GM18870 (cell line): ENCODE measurements around the gene RPS14.

Source experiments
- ATAC-seq: cut with Tn5 transposase; IDR thresholded peaks from one replicate; pipeline ENCODE4 v1.9.1; 2021; ENCODE audit warnings: moderate library complexity; ENCODE audit not compliant: unreplicated experiment

RPS14 gene

DNA sequence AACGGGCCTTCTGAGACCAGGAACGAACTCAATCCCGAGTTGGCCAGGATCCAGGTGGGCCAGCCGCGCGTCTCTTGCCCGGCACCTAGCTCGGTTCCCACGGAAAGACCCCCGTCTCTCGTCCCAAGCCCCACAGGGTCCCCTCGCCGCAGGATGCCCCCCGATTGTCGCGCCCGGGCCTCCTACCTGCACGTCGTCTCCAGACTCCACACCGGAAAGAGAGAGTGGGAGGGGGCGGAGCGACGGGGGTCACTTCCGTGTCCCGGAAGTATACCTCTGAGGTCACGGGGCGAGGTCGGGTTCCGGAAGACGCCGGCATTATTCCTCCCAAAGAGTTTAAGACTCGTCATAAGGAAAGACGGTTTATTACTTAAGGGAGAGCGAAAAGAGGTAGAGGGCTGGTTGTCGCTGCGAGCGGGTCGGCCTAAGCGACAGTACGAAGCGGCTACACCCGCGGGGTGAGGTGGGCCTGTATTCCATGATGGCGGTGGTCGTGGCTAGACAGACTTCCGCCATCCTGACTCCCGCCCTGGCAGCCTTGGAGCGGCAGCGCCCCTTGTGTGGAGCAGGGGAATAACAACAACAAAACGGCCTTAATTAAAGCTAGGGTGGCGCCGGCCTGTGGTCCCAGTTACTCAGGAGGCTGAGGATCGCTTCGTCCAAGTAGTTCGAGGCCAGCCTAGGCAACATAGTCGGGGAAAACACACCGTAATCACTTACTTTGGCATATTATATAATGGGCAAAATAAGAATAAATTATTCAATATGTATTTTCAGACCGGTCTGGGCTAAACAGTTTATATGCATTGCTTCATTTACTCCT is at the start of gene RPS14:
RPS14 (minus strand) TSS at position 223 of the 823 bp plus-strand sequence. CDS start 2,006 bp downstream, outside the sequence.
- peak; percentile 91 for ATAC-seq

DNA sequence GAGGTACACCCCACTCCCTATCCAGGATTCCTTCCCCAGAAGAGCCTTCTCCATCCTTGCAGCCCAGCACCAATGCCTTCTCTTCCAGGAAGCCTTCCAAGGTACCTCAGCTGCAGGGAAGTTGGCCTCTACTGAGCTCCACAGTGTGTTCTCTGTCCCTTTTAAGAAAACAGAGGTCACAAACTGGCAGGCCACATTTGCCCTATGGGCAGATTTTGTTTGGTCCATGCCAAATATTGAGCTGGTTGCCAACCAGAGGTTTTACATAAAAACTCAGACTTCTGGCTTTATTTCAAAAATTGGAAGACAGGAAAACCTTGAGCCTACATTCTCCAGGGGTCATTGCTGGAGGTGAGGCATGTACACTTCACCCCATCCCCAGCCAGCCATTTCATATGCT is 49.4 kb upstream of the RPS14 start:
- ATAC-seq, result no peak

DNA sequence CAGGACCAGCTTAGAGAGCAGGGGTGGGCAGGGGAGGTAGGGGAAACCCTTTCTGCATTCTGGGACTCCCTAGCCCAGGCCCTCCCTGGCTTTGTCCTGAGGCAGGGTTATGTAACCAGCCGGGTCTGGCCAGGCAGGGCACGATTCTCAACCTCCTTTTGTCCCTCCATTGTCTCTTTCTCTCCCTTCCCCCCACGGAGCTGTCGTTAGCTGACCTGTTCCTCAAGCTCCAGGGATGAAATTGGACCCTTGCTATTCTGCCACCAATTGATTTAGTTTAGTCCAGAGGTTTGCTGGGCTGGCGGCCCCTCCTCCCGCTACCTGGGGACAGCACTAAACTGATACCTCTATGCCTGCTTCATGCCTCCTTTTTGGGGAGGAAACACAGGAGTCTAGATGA is 49.0 kb upstream of the RPS14 start:
- no peak for ATAC-seq

DNA sequence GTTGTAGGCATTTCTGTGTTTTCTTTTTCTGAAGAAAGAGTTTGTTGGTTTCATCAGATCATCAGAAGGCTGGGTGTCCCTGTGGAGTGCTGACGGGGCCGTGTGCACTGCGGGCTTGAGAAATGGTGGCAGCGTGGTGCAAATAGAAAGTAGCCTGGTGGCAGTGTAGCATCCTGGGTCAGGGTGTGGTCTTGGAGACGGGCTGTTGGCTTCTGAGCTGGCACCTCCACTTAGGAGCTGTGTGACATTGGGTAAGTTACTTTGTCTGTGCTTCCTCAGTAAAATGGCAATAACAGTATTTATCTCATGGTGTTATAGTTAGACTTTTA is 48.4 kb upstream of the RPS14 start:
- ATAC-seq, result no peak

DNA sequence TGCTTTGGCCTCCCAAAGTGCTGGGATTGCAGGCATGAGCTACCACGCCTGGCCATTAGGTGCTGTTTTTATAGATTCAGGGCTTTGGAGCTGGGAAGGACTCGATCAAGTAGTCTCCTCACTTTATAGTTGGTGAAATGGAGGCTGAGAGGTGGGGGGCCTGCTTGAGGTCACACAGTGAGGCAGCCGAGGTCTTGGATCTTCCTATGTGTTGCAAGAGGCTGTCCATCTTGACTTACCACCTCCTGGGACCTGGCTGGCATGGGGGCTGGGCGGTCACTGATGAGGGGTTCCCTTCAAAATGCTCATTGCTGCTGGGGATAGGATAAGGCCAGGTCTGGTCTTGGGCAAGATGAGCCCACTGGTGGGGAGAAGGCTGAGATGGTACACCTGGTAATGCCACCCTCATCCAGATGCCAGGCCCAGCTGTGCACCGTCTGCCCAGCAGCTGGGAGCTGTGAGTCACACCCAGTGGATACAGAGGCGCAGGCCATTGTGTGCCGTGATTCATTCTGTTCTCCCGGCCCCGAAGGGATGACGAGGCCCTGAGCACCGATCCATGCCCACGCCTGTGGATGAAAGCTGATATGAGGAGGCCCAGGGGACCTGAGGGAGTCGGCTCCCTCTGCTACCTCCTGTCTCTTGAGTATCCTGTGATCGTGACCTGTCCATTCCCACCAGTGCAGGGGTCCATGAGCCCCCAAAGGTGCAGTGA is 47.9 kb upstream of the RPS14 start:
- ATAC-seq, result no peak

- ATAC-seq, result no peak
These were observed 47.0 kb upstream of the RPS14 start for GRCh38 chr5:150496534-150496933.

GRCh38 chr5:150496098-150496497 is 46.6 kb upstream of the RPS14 start:
- no peak for ATAC-seq

- no peak for ATAC-seq
These were observed 43.1 kb upstream of the RPS14 start for GRCh38 chr5:150492621-150493020.

DNA sequence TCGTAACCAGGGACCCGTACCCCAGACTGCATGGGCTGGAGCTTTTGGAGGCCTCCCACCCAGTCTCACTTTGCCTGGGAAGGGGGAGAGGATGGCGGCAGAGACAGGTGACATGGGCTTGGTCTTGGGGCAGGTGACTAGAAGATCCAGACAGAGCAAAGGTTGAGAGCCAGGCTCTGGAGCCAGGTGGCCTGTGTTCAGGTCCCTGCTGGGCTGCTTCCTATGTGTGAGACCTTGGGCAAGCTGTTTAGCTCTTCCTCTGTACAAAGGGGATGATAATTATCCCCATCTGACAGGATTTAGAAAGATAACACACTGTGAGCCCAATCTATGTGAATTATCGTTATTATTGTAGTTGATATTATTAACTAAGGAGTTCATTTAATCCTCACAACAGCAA is 42.3 kb upstream of the RPS14 start:
- no peak for ATAC-seq

DNA sequence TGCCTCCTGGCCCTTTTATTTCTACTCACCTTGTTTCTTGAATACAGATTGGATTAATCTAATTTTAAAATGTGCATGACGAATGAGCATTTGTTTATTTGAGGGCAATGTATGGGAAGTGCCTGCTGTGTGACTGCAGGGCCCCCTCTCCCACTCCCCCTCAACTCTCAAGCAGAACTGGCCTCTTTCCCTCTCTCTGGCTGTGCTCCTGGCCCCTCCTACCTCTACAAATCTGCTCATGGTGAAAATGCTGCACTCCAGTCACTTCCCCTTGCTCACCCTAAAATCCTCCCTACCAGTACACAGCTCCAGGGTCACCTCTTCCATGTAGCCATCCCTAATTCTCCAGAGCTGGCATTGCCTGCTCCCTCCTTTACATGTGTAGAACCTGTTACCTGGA is 41.2 kb upstream of the RPS14 start:
- no peak for ATAC-seq

DNA sequence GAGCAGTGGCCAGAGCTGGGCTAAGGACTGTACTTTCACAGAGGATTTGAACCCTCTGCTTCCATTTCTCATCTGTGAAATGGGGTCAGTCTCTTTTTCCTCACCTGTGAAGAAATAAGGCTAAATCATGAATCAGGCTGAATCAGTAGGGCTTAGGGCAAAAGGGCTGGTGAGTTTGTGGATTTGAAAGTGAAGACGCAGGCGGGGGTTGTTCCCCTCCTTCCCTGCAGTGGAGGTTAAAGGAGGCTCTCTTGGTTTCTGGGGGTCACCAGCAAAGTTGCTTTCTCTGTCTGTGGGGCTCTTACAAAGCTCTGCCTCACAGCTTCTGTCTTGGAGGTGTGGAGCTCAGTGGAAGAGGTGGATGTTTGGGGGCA is 40.7 kb upstream of the RPS14 start:
- no peak for ATAC-seq

- peak; percentile 85 for ATAC-seq
These were observed 40.1 kb upstream of the RPS14 start for GRCh38 chr5:150489360-150490295.

DNA sequence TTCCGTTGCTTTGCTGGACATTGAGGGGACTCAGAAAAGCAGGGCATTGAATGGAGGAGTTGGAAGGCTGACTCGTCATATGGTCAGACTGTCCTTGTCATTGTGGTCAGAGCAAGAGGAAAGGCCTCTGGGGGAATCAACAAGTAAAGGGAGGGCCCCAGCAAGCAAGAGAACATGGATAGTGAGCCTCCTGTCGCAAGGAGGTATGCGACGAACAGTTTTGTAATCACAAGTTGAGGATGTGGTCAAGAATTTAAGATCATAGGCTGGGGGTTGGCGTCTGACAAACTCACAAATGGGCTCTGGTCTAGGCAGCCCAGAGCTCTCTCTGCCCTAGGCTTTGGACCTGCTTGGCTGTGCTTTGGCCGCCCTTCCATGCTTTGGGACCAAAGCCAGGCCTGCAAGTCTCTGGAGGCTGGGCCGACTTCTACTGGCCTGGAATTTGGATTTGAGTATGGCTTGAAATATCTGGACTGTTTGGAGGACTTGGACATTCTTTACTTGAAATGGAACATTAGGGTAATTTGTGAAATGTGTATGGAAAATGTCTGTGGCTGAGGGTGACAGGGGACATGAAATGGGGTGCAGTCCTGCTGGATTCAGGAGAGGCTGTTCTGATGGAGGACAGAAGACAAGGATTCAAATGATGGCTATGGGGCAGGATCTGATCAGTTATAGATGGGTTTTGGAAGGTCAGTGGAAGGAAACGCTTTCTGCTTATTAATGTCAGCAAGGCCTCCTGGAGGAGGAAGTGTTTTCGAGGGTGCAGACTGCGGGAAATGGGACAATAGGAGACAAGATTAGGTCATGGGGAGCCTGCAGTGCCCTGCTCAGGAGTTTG is 39.2 kb upstream of the RPS14 start:
- no peak for ATAC-seq

- ATAC-seq, result no peak
These were observed 37.9 kb upstream of the RPS14 start for GRCh38 chr5:150487199-150488061.

- ATAC-seq, result no peak
These were observed 37.1 kb upstream of the RPS14 start for GRCh38 chr5:150486402-150487198.

- ATAC-seq, result no peak
These were observed 36.3 kb upstream of the RPS14 start for GRCh38 chr5:150485693-150486401.

- ATAC-seq, result no peak
These were observed 35.6 kb upstream of the RPS14 start for GRCh38 chr5:150484964-150485692.
